A549 (cell line): ENCODE measurements around the gene TBC1D14.

Source experiments
- CBX8 ChIP-seq: fragments of 200-600 bp; sonication (generic); IDR thresholded peaks from 2 replicates; pipeline ENCODE4 v1.6.1; 2016
- CTCF ChIP-seq: fragments of >200 bp; sonication (Bioruptor Twin); formaldehyde crosslinking; IDR thresholded peaks from 3 replicates; pipeline ENCODE4 v1.5.1; 2016
- EHF ChIP-seq: fragments of 250-450 bp; sonication (Bioruptor Pico); IDR thresholded peaks from 2 replicates; pipeline ENCODE4 v1.5.0; 2020; ENCODE audit warnings: mild to moderate bottlenecking
- JUNB ChIP-seq: fragments of >200 bp; sonication (Bioruptor Twin); formaldehyde crosslinking; IDR thresholded peaks from 2 replicates; pipeline ENCODE4 v1.6.1; 2016
- NPAS2 ChIP-seq: fragments of 250-450 bp; sonication (Bioruptor Pico); IDR thresholded peaks from 2 replicates; pipeline ENCODE4 v1.8.0; 2022; ENCODE audit warnings: mild to moderate bottlenecking, moderate library complexity, borderline replicate concordance
- POLR2A ChIP-seq: IDR thresholded peaks from 2 replicates; pipeline ENCODE4 v1.6.1; 2012; ENCODE audit warnings: mild to moderate bottlenecking, low read length
- RCOR1 ChIP-seq: fragments of 150-350 bp; IDR thresholded peaks from 2 replicates; pipeline ENCODE4 v1.6.1; 2014; ENCODE audit warnings: antibody characterized with exemption, low read length, low read depth
- RFX5 ChIP-seq: fragments of 450-650 bp; IDR thresholded peaks from 2 replicates; pipeline ENCODE4 v1.7.1; 2014; ENCODE audit warnings: antibody characterized with exemption, mild to moderate bottlenecking, moderate library complexity
- RNF2 ChIP-seq: fragments of 200-600 bp; sonication (generic); IDR thresholded peaks from 2 replicates; pipeline ENCODE4 v1.6.1; 2016; ENCODE audit warnings: low read depth, mild to moderate bottlenecking, antibody characterized with exemption, moderate library complexity, borderline replicate concordance
- TF ChIP-seq, protein P1 (sequence below): fragments of 450-650 bp; IDR thresholded peaks from 2 replicates; pipeline ENCODE4 v1.6.1; 2014; ENCODE audit warnings: antibody characterized with exemption
- TF ChIP-seq, protein P2 (sequence below): IDR thresholded peaks from 2 replicates; pipeline ENCODE4 v1.6.1; 2012

- no peak for TF ChIP-seq JUNB
- no peak for TF ChIP-seq NPAS2 (CRISPR knock-in tag)
- peak; percentile 23; the same call in 1 of the 3 replicates for TF ChIP-seq CTCF
- no peak for TF ChIP-seq POLR2A
- no peak for TF ChIP-seq RCOR1
- TF ChIP-seq, protein P1, sequence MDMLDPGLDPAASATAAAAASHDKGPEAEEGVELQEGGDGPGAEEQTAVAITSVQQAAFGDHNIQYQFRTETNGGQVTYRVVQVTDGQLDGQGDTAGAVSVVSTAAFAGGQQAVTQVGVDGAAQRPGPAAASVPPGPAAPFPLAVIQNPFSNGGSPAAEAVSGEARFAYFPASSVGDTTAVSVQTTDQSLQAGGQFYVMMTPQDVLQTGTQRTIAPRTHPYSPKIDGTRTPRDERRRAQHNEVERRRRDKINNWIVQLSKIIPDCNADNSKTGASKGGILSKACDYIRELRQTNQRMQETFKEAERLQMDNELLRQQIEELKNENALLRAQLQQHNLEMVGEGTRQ, result no peak
- TF ChIP-seq CBX8, result no peak
- no peak for TF ChIP-seq RFX5
- TF ChIP-seq, protein P2, sequence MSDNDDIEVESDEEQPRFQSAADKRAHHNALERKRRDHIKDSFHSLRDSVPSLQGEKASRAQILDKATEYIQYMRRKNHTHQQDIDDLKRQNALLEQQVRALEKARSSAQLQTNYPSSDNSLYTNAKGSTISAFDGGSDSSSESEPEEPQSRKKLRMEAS, result no peak
- TF ChIP-seq EHF (CRISPR knock-in tag), result no peak
- TF ChIP-seq RNF2, result no peak
These were observed 23.6 kb upstream of the TBC1D14 start for GRCh38 chr4:6885953-6886557.
